Measurements from ENCODE around the gene NPBWR2. TPM values are rescaled to one million over a fixed set of nuclear protein-coding genes. Genes with fewer than 3 reads are reported as not detected.

The NPBWR2 gene
- total RNA-seq, 1 experiment from 2014 or later, result not detected

DNA sequence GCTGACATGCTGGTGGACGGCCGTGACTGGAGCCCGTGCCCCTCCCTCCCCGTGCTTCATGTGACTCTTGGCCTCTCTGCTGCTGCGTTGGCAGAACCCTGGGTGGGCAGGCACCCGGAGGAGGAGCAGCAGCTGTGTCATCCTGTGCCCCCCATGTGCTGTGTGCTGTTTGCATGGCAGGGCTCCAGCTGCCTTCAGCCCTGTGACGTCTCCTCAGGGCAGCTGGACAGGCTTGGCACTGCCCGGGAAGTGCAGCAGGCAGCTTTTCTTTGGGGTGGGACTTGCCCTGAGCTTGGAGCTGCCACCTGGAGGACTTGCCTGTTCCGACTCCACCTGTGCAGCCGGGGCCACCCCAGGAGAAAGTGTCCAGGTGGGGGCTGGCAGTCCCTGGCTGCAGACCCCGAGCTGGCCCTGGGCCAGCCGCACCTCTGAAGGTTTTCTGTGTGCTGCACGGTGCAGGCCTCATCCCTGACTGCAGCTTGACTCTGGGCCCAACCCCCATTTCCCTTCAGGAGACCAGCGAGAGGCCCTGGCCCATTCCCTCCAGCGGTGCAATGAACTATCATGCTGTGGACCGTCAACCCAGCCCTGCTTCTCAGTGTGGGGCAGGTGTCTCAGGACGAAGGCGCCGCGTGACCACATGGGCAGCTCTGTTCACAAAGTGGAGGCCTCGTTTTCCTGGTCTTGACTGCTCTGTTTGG lies 8.1 kb downstream of the NPBWR2 start (continued):
- TF ChIP-seq, protein P1, sequence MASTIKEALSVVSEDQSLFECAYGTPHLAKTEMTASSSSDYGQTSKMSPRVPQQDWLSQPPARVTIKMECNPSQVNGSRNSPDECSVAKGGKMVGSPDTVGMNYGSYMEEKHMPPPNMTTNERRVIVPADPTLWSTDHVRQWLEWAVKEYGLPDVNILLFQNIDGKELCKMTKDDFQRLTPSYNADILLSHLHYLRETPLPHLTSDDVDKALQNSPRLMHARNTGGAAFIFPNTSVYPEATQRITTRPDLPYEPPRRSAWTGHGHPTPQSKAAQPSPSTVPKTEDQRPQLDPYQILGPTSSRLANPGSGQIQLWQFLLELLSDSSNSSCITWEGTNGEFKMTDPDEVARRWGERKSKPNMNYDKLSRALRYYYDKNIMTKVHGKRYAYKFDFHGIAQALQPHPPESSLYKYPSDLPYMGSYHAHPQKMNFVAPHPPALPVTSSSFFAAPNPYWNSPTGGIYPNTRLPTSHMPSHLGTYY (CRISPR knock-in tag; IDR thresholded peaks at IDR 0.05), result no peak
- no peak for TF ChIP-seq ZNF263 (CRISPR knock-in tag; IDR thresholded peaks at IDR 0.05; ENCODE audit: low read depth)
- no peak for TF ChIP-seq ATF1 (CRISPR knock-in tag; IDR thresholded peaks at IDR 0.05)
- TF ChIP-seq ZNF281 (CRISPR knock-in tag; IDR thresholded peaks at IDR 0.05), result no peak
- TF ChIP-seq, protein P2, sequence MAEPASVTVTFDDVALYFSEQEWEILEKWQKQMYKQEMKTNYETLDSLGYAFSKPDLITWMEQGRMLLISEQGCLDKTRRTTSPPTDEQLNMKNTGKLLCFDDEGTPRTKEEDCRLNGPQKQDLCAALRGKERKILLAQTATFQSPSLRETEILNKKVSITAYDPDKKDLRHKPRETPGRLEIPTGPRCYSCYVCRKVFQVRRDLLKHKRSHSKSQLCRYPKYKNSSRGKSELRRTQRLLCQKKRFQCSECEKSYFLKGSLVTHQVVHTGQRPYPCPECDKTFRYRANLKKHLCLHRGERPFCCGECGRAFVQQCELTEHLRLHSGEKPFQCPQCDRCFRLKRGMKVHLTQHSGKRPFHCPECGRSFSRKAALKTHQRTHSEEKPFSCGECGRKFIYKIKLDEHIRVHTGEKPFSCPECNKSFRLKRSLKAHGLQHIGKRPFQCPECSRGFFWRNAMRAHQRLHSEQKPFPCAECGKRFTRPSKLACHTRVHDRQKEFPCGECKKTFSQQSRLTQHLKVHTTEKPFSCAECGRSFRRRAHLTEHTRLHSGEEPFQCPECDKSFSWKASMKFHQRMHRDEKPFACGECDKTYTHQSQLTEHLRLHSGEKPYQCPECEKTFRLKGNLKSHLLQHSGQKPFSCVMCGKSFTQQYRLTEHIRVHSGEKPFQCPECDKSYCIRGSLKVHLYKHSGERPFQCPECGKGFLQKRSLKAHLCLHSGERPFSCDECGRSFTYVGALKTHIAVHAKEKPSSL (CRISPR knock-in tag; conservative IDR thresholded peaks at IDR 0.05), result no peak
- TF ChIP-seq, protein P3, sequence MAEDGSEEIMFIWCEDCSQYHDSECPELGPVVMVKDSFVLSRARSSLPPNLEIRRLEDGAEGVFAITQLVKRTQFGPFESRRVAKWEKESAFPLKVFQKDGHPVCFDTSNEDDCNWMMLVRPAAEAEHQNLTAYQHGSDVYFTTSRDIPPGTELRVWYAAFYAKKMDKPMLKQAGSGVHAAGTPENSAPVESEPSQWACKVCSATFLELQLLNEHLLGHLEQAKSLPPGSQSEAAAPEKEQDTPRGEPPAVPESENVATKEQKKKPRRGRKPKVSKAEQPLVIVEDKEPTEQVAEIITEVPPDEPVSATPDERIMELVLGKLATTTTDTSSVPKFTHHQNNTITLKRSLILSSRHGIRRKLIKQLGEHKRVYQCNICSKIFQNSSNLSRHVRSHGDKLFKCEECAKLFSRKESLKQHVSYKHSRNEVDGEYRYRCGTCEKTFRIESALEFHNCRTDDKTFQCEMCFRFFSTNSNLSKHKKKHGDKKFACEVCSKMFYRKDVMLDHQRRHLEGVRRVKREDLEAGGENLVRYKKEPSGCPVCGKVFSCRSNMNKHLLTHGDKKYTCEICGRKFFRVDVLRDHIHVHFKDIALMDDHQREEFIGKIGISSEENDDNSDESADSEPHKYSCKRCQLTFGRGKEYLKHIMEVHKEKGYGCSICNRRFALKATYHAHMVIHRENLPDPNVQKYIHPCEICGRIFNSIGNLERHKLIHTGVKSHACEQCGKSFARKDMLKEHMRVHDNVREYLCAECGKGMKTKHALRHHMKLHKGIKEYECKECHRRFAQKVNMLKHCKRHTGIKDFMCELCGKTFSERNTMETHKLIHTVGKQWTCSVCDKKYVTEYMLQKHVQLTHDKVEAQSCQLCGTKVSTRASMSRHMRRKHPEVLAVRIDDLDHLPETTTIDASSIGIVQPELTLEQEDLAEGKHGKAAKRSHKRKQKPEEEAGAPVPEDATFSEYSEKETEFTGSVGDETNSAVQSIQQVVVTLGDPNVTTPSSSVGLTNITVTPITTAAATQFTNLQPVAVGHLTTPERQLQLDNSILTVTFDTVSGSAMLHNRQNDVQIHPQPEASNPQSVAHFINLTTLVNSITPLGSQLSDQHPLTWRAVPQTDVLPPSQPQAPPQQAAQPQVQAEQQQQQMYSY (CRISPR knock-in tag; IDR thresholded peaks at IDR 0.05), result no peak
- TF ChIP-seq, protein P4, sequence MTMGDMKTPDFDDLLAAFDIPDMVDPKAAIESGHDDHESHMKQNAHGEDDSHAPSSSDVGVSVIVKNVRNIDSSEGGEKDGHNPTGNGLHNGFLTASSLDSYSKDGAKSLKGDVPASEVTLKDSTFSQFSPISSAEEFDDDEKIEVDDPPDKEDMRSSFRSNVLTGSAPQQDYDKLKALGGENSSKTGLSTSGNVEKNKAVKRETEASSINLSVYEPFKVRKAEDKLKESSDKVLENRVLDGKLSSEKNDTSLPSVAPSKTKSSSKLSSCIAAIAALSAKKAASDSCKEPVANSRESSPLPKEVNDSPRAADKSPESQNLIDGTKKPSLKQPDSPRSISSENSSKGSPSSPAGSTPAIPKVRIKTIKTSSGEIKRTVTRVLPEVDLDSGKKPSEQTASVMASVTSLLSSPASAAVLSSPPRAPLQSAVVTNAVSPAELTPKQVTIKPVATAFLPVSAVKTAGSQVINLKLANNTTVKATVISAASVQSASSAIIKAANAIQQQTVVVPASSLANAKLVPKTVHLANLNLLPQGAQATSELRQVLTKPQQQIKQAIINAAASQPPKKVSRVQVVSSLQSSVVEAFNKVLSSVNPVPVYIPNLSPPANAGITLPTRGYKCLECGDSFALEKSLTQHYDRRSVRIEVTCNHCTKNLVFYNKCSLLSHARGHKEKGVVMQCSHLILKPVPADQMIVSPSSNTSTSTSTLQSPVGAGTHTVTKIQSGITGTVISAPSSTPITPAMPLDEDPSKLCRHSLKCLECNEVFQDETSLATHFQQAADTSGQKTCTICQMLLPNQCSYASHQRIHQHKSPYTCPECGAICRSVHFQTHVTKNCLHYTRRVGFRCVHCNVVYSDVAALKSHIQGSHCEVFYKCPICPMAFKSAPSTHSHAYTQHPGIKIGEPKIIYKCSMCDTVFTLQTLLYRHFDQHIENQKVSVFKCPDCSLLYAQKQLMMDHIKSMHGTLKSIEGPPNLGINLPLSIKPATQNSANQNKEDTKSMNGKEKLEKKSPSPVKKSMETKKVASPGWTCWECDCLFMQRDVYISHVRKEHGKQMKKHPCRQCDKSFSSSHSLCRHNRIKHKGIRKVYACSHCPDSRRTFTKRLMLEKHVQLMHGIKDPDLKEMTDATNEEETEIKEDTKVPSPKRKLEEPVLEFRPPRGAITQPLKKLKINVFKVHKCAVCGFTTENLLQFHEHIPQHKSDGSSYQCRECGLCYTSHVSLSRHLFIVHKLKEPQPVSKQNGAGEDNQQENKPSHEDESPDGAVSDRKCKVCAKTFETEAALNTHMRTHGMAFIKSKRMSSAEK (CRISPR knock-in tag; IDR thresholded peaks at IDR 0.05; ENCODE audit: borderline replicate concordance), result no peak
- no peak for TF ChIP-seq IRF1 (CRISPR knock-in tag; IDR thresholded peaks at IDR 0.05)
- TF ChIP-seq ZNF423 (CRISPR knock-in tag; IDR thresholded peaks at IDR 0.05), result no peak
- TF ChIP-seq ZNF121 (CRISPR knock-in tag; IDR thresholded peaks at IDR 0.05), result no peak

Data from WTC11 (cell line).